HepG2 (cell line): ENCODE data around the gene CROT. TPM values are rescaled to one million over a fixed set of nuclear protein-coding genes. Genes with fewer than 3 reads are reported as not detected.
A peak's percentile ranks its signal among the peaks of the same experiment; 100 is the strongest.

Experiments used
- ATAC-seq: fragments of 200-7000 bp; cut with Tn5 transposase; 3 replicates; pipeline ENCODE4 v1.9.1; 2020; ENCODE audit warnings: mild to moderate bottlenecking, moderate library complexity
- BruUV-seq: library from RNA; stranded (reverse); fragments of 400-500 nt; replicated peaks from 2 replicates; lab custom pipeline; 2021; lab: Mats Ljungman, UMichigan
- CTCF ChIA-PET: fragments of 300-600 bp; formaldehyde crosslinking; extraction: SDS; loops from one replicate; lab custom pipeline; 2021; ENCODE audit warnings: low total read pairs, inconsistent platforms, low intra/inter-chr PET ratio; lab: Yijun Ruan, JAX
- POLR2A ChIA-PET: fragments of 350-600 bp; sonication (Branson Sonifier 250); formaldehyde crosslinking; loops from one replicate; lab custom pipeline; 2020; ENCODE audit warnings: antibody characterized with exemption, inconsistent platforms; lab: Yijun Ruan, JAX
- DNase-seq: peaks from one replicate; pipeline ENCODE4 v3.0.0-alpha.2; 2015; ENCODE audit warnings: low spot score
- FAIRE-seq: peaks from 3 replicates; lab custom pipeline; 2011; peaks lifted over from hg19 to GRCh38; lab: Jason Lieb, UNC
- H2AFZ ChIP-seq: one replicate; pipeline ENCODE4 v1.6.1; 2011; ENCODE audit warnings: low read length, inconsistent platforms
- H3K27ac ChIP-seq: fragments of 300-600 bp; 3 replicates; pipeline ENCODE4 v1.8.0; 2011; ENCODE audit warnings: mixed run types, mild to moderate bottlenecking, mixed read lengths, low read length, inconsistent platforms; ENCODE audit not compliant: insufficient read depth; ENCODE audit errors: extremely low read length
- H3K27me3 ChIP-seq, 2 experiments: fragments of 200-600 bp in 1 of 2; 2 replicates in 1 of 2; 3 replicates in 1 of 2; pipeline versions ENCODE4 v1.6.0 to v1.8.0; 2011; ENCODE audit warnings: low read length in 2 of 2, mild to moderate bottlenecking in 2 of 2, moderate library complexity in 2 of 2, inconsistent platforms in 1 of 2; ENCODE audit not compliant: insufficient read depth in 2 of 2, control insufficient read depth in 1 of 2
- H3K36me3 ChIP-seq, 2 experiments: fragments of 200-600 bp in 1 of 2; replicated peaks in 1 of 2; 2 replicates in 1 of 2; 3 replicates in 1 of 2; pipeline versions ENCODE4 v1.5.1 to v1.8.0; 2011; ENCODE audit warnings: low read length in 2 of 2, inconsistent platforms in 1 of 2; ENCODE audit not compliant: insufficient read depth in 2 of 2, control insufficient read depth in 1 of 2
- H3K4me1 ChIP-seq: 2 replicates; pipeline ENCODE4 v1.5.1; 2012; ENCODE audit warnings: low read length, inconsistent platforms; ENCODE audit not compliant: insufficient read depth
- H3K4me2 ChIP-seq: 2 replicates; pipeline ENCODE4 v1.6.0; 2011; ENCODE audit warnings: low read depth, low read length, inconsistent platforms
- H3K4me3 ChIP-seq, 3 experiments: fragments of 200-600 bp in 1 of 3; sonication (generic), shearing (Covaris generic) in 1 of 3; replicated peaks in 1 of 3; 2 replicates each; pipeline ENCODE4 v1.5.1; 2011 to 2016; ENCODE audit warnings: low read length in 3 of 3, inconsistent platforms in 2 of 3, low read depth in 2 of 3, mild to moderate bottlenecking in 2 of 3, control low read depth in 1 of 3, mixed read lengths in 1 of 3; ENCODE audit not compliant: insufficient read depth in 1 of 3
- H3K79me2 ChIP-seq: one replicate; pipeline ENCODE4 v1.6.1; 2011; ENCODE audit warnings: low read length, inconsistent platforms; ENCODE audit not compliant: insufficient read depth
- H3K9ac ChIP-seq: 2 replicates; pipeline ENCODE4 v1.6.0; 2011; ENCODE audit warnings: mild to moderate bottlenecking, low read depth, low read length, inconsistent platforms; ENCODE audit not compliant: insufficient read depth
- H3K9me3 ChIP-seq: 2 replicates; pipeline ENCODE4 v1.5.1; 2012; ENCODE audit warnings: mild to moderate bottlenecking, low read length
- H4K20me1 ChIP-seq: 2 replicates; pipeline ENCODE4 v1.6.0; 2011; ENCODE audit warnings: inconsistent platforms, mild to moderate bottlenecking, low read length, moderate library complexity; ENCODE audit not compliant: insufficient read depth
- EEA1 ChIP-seq: sonication (generic); formaldehyde crosslinking; IDR thresholded peaks from 2 replicates; pipeline ENCODE4 v1.5.1; 2020; ENCODE audit warnings: mild to moderate bottlenecking, missing genetic modification reagents, borderline replicate concordance
- GZF1 ChIP-seq: sonication (generic); formaldehyde crosslinking; IDR thresholded peaks from 2 replicates; pipeline ENCODE4 v1.5.1; 2020; ENCODE audit warnings: mild to moderate bottlenecking, missing genetic modification reagents
- HBP1 ChIP-seq: IDR thresholded peaks from 2 replicates; pipeline ENCODE4 v1.6.1; 2016; ENCODE audit warnings: low read depth, control low read depth
- HNF4A ChIP-seq: sonication (generic); formaldehyde crosslinking; IDR thresholded peaks from 2 replicates; pipeline ENCODE4 v1.4.0; 2020; ENCODE audit warnings: missing genetic modification reagents
- HOXA5 ChIP-seq: sonication (generic); formaldehyde crosslinking; IDR thresholded peaks from 2 replicates; pipeline ENCODE4 v1.4.0; 2020; ENCODE audit warnings: missing genetic modification reagents
- KLF16 ChIP-seq, 2 experiments: sonication (generic) in 1 of 2; formaldehyde crosslinking in 1 of 2; IDR thresholded peaks; 2 replicates each; pipeline versions ENCODE4 v1.6.1 to v1.8.0; 2016 to 2023; ENCODE audit warnings: missing genetic modification reagents in 2 of 2, missing compliant biosample characterization in 1 of 2
- PRDM4 ChIP-seq: sonication (generic); formaldehyde crosslinking; IDR thresholded peaks from 2 replicates; pipeline ENCODE4 v1.9.0; 2021; ENCODE audit warnings: missing genetic modification reagents, borderline replicate concordance
- RXRA ChIP-seq: sonication (generic); formaldehyde crosslinking; IDR thresholded peaks from 2 replicates; pipeline ENCODE4 v1.5.1; 2020; ENCODE audit warnings: missing genetic modification reagents
- SRSF4 ChIP-seq: fragments of 200-400 bp; formaldehyde crosslinking; IDR thresholded peaks from one replicate; pipeline ENCODE4 v1.6.1; 2018; ENCODE audit warnings: mild to moderate bottlenecking, low read depth, low read length, moderate library complexity; ENCODE audit not compliant: poor library complexity, severe bottlenecking
- THAP9 ChIP-seq: sonication (generic); formaldehyde crosslinking; IDR thresholded peaks from 2 replicates; pipeline ENCODE4; 2020; ENCODE audit warnings: missing genetic modification reagents, mild to moderate bottlenecking, borderline replicate concordance
- ZBTB37 ChIP-seq: sonication (generic); formaldehyde crosslinking; IDR thresholded peaks from 2 replicates; pipeline ENCODE4 v1.4.0; 2020; ENCODE audit warnings: mild to moderate bottlenecking, missing genetic modification reagents
- ZFP82 ChIP-seq: sonication (generic); formaldehyde crosslinking; IDR thresholded peaks from 2 replicates; pipeline ENCODE4 v1.5.1; 2020; ENCODE audit warnings: mild to moderate bottlenecking, missing genetic modification reagents, borderline replicate concordance
- ZNF816 ChIP-seq: sonication (generic); formaldehyde crosslinking; IDR thresholded peaks from 2 replicates; pipeline ENCODE4 v1.8.0; 2022; ENCODE audit warnings: missing genetic modification reagents, mild to moderate bottlenecking, borderline replicate concordance
- WGBS: methylation state at CpG from one replicate; pipeline ENCODE4 v1.1.6; 2017; ENCODE audit warnings: low lambda C conversion rate; 5-methylcytosine and 5-hydroxymethylcytosine counted together
- in situ Hi-C: cut with HindIII; loops from 2 replicates; pipeline ENCODE4 v1.10.0; 2017; ENCODE audit warnings: low pct_unique_long_range_greater_than_20kb; ENCODE audit not compliant: extremely low pct_ligation_motif_present
- intact Hi-C: fragments of 100-400 bp; cut with micrococcal nuclease; formaldehyde crosslinking; loops from one replicate; pipeline ENCODE4 v1.10.0; 2022; ENCODE audit not compliant: unreplicated experiment
- polyA plus RNA-seq, 8 experiments: library from polyadenylated mRNA; depleted of rRNA in 3 of 8; stranded (reverse) in 7 of 8; unstranded in 1 of 8; fragments of >200 nt; fragmentation: Illumina TruSeq in 4 of 8; extraction: Trizol in 4 of 8; gene quantifications; 2 replicates each; pipeline versions ENCODE4 v1.2.1 to v1.2.3, GENCODE V29; 2011 to 2016; ENCODE audit warnings: low read depth in 4 of 8, missing spikeins in 1 of 8, mixed read lengths in 1 of 8; ENCODE audit not compliant: insufficient read depth in 1 of 8
- total RNA-seq, 5 experiments: library from RNA; depleted of rRNA; stranded (reverse); fragments of >200 nt; fragmentation: Illumina TruSeq; extraction: Trizol; gene quantifications; 2 replicates each; pipeline ENCODE4 v1.2.3, GENCODE V29; 2016; ENCODE audit warnings: low read depth in 1 of 5

CROT gene
- total and polyA plus RNA-seq, 2 of the 13 experiments (the other 11 are each of a cell fraction or from before 2014, with no cell fraction given) = 5.0 to 13.7 TPM

- H3K79me2 ChIP-seq = peaks cover 10% of the 10 kb centered on the region
- intact Hi-C loops (loop anchor here (2.0 to 10.0 kb wide), 4 partner anchors 33 to 529 kb away; partner anchors contain the start of genes ABCB4, DBF4 and SLC25A40), in situ Hi-C loops (loop anchor here (10.0 kb wide), 1 partner anchor 529 kb away; the partner anchor contains the start of genes DBF4 and SLC25A40)
- H3K9me3 ChIP-seq = no peaks in the 10 kb centered on the region
- H2AFZ ChIP-seq = peak overlapping the region; percentile 99
- TSS peak; percentile 66 for BruUV-seq
- H3K27ac ChIP-seq = peak overlapping the region; percentile 73
- ATAC-seq (no peak; the same call in 2 of the 3 replicates), DNase-seq (no peak), FAIRE-seq (no peak)
- 7% methylated on average over 5 of the region's 8 CpGs for WGBS
- ChIA-PET CTCF (no interaction called here), POLR2A (interaction anchor here (1.1 to 2.5 kb wide), 7 partner anchors 9 to 160 kb away, joined by 3 to 15 read pairs (median 6); no protein-coding TSS in a partner anchor)
- peak overlapping the region; percentile 79 to 85 (median 81) for H3K4me3 ChIP-seq
- H3K36me3 ChIP-seq = peaks cover 2 to 18% of the 10 kb centered on the region in 2 experiments; a peak in 4 of 5 replicates
- H3K4me2 ChIP-seq = peak overlapping the region; percentile 99
- H4K20me1 ChIP-seq = no peaks in the 10 kb centered on the region
- H3K4me1 ChIP-seq = peaks cover 39% of the 10 kb centered on the region
- H3K27me3 ChIP-seq = no peaks in the 10 kb centered on the region; a peak in 1 of 5 replicates
- peak overlapping the region; percentile 77 for H3K9ac ChIP-seq
- TF ChIP-seq GZF1 (CRISPR knock-in tag) (no peak), RXRA (CRISPR knock-in tag) (no peak), HOXA5 (0 out of 2 replicates have a peak, but pooled peaks have one; percentile 5), ZNF816 (CRISPR knock-in tag) (no peak), EEA1 (0 out of 2 replicates have a peak, but pooled peaks have one; percentile 46), SRSF4 (no peak), HBP1 (CRISPR knock-in tag) (0 out of 2 replicates have a peak, but pooled peaks have one; percentile 8), PRDM4 (no peak), THAP9 (CRISPR knock-in tag) (no peak), KLF16 (CRISPR knock-in tag; IDR thresholded peaks at IDR 0.05) (no peak), ZBTB37 (CRISPR knock-in tag) (no peak), ZFP82 (CRISPR knock-in tag) (0 out of 2 replicates have a peak, but pooled peaks have one; percentile 30), HNF4A (CRISPR knock-in tag) (peak; percentile 41)
These were observed 503 bp downstream of the CROT start for GRCh38 chr7:87345962-87346371.
